Fibroblast of villous mesenchyme (primary cell): ENCODE results near the gene SLC1A2. TPM values are rescaled to one million over a fixed set of nuclear protein-coding genes. Genes with fewer than 3 reads are reported as not detected.

ENCODE experiments used
- DNase-seq: peaks from one replicate; pipeline ENCODE4 v3.0.0-alpha.2; 2010; ENCODE audit warnings: low read depth
- H3K4me3 ChIP-seq: 2 replicates; pipeline ENCODE4 v1.5.1; 2011; ENCODE audit warnings: low read depth, mild to moderate bottlenecking, low read length
- total RNA-seq: library from RNA; depleted of rRNA; stranded (reverse); fragments of >200 nt; gene quantifications from 2 replicates; pipeline ENCODE4 v1.2.3, GENCODE V29; 2012
- TF ChIP-seq, protein P1 (sequence below): IDR thresholded peaks from 2 replicates; pipeline ENCODE4 v1.5.1; 2012; ENCODE audit warnings: low read depth, mild to moderate bottlenecking, low read length; ENCODE audit not compliant: insufficient read depth

The SLC1A2 gene
- total RNA-seq, 1 donor: 23.7 TPM

GRCh38 chr11:35324183-35324886 is 95.0 kb downstream of the SLC1A2 start:
- no peak for DNase-seq
- TF ChIP-seq, protein P1, sequence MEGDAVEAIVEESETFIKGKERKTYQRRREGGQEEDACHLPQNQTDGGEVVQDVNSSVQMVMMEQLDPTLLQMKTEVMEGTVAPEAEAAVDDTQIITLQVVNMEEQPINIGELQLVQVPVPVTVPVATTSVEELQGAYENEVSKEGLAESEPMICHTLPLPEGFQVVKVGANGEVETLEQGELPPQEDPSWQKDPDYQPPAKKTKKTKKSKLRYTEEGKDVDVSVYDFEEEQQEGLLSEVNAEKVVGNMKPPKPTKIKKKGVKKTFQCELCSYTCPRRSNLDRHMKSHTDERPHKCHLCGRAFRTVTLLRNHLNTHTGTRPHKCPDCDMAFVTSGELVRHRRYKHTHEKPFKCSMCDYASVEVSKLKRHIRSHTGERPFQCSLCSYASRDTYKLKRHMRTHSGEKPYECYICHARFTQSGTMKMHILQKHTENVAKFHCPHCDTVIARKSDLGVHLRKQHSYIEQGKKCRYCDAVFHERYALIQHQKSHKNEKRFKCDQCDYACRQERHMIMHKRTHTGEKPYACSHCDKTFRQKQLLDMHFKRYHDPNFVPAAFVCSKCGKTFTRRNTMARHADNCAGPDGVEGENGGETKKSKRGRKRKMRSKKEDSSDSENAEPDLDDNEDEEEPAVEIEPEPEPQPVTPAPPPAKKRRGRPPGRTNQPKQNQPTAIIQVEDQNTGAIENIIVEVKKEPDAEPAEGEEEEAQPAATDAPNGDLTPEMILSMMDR: no peak
- no peak overlapping the region for H3K4me3 ChIP-seq

- H3K4me3 ChIP-seq: no peak overlapping the region
- TF ChIP-seq, protein P1: no peak
- DNase-seq: no peak
Measured at GRCh38 chr11:35323076-35323868, 96.1 kb downstream of the SLC1A2 start.

DNA sequence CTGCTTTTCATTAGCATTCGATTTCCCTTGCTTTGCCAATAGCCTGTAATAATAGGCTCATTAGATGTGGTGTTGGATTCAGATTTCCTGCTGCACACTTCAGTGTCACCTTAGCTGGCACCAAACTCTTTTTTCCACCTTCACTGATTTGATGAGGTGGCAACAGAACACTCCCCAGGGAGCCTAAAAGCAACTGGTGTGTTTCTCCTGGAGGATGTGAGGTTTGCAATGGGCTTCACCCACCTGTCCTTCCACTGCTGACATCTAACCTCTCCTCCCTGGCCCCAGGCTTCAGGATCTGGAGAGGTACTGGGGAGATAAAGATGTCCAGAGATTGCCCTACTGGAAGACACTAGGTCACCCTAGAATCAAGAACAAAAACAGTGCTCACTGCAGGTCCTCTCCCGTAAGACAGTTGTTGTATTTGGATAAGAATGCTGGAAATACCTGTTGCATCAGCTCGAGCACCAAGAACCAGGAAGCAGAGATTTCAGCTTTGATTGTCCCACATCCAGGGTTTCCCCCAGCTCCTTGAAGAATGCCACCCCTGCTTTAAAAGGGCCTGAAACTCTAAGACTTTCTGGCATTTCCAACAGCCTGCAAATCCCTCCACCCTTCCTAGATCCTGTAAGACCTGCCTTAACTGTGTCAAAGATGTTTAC is 96.9 kb downstream of the SLC1A2 start:
- DNase-seq: no peak
- TF ChIP-seq, protein P1: no peak
- no peak overlapping the region for H3K4me3 ChIP-seq

DNA sequence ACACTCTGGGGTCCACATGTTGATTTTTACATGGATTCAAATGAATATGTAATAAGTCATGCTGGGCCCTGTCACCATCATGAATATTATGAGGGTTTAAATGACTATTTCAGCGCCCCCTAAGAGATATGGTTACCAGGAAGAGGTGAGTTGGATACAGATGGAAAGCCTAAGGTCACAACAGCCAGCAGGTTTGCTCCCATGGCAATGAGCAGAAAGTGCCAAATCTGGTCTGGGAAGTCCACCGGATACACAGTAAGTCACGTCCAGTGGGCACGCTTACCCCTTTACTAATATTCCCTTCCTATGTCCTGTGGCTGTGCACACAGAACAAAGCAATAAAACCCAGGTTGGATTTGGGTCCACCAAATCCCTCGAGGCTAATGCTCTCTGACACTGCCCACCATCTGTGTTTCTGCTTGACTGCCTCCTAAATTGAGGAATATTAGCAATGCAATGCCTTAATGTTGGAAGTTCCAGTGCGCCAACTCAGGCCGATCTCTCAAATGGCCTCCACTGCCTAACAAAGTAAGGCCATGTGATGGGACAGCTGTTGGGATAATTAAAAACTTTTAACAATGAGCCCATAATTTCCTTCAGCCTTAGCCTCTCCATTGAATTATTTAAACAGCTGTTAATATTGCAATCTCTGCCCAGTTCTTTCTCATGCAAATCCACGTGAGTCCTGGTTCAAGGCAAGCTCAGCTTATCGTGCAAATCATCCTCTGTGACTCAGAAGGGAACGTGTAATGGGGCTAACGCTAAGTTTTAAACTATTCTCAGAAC is 97.6 kb downstream of the SLC1A2 start:
- peak; percentile 57 for DNase-seq
- H3K4me3 ChIP-seq: no peak overlapping the region
- TF ChIP-seq, protein P1: no peak

DNA sequence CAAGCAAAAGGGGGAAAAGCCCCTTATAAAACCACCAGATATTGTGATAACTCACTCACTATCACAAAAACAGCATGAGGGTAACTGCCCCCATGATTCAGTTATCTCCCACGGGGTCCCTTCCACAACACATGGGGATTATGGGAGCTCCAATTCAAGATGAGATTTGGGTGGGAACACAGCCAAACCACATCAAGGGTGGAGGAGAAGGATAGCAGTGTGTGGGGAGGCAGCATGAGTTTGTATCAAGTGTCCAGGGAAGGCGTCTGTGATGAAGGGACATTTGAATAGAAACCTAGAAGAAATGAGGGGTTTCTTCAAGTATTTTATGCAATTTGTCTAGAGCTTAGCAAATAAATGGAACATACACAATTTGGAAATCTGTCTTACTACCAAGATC is 98.2 kb downstream of the SLC1A2 start:
- TF ChIP-seq, protein P1: no peak
- no peak for DNase-seq
- no peak overlapping the region for H3K4me3 ChIP-seq
